ENCODE measurements around the gene TXN2. TPM values are rescaled to one million over a fixed set of nuclear protein-coding genes. Genes with fewer than 3 reads are reported as not detected.
A peak's percentile ranks its signal among the peaks of the same experiment; 100 is the strongest.
"Not testable (repeated sequence)": the region's sequence is repeated elsewhere in the genome, so short reads cannot be mapped to it uniquely, and the experiment has no call there.

Gene TXN2
- total RNA-seq, 1 donor from 2014 or later = 127 TPM

- intact Hi-C loops (cut with DNase I) = no loop called here
- ATAC-seq = peak; percentile 18
- DNase-seq (ENCODE audit: missing footprints) = no peak
These were observed 19.5 kb downstream of the TXN2 start for GRCh38 chr22:36461665-36462649.

GRCh38 chr22:36460202-36460601, 21.2 kb downstream of the TXN2 start:
- DNase-seq (ENCODE audit: missing footprints) = no peak
- intact Hi-C loops (cut with DNase I) = no loop called here
- ATAC-seq = no peak

- intact Hi-C loops (cut with DNase I) = loop anchor here (5.0 kb wide), 1 partner anchor 36 kb away; no protein-coding TSS in a partner anchor
- DNase-seq (ENCODE audit: missing footprints) = peak; percentile 84
- ATAC-seq = peak; percentile 49
These were observed 23.6 kb downstream of the TXN2 start for GRCh38 chr22:36457688-36458450.

GRCh38 chr22:36456464-36456845, 25.0 kb downstream of the TXN2 start:
- ATAC-seq (no peak), DNase-seq (ENCODE audit: missing footprints) (peak; percentile 2)
- intact Hi-C loops (cut with DNase I) = loop anchor here (5.0 kb wide), 1 partner anchor 34 kb away; no protein-coding TSS in a partner anchor

GRCh38 chr22:36455571-36456463, 25.6 kb downstream of the TXN2 start:
- intact Hi-C loops (cut with DNase I) = loop anchor here (5.0 kb wide), 1 partner anchor 34 kb away; no protein-coding TSS in a partner anchor
- no peak for ATAC-seq
- DNase-seq (ENCODE audit: missing footprints) = peak; percentile 51

- DNase-seq (ENCODE audit: missing footprints) (peak; percentile 98), ATAC-seq (peak; percentile 91)
- intact Hi-C loops (cut with DNase I) = loop anchor here (5.0 kb wide), 1 partner anchor 33 kb away; no protein-coding TSS in a partner anchor
These were observed 26.4 kb downstream of the TXN2 start for GRCh38 chr22:36454916-36455570.

- no peak for DNase-seq (ENCODE audit: missing footprints)
- ATAC-seq = no peak
- intact Hi-C loops (cut with DNase I) = no loop called here
These were observed 27.5 kb downstream of the TXN2 start for GRCh38 chr22:36453855-36454378.

- DNase-seq (ENCODE audit: missing footprints); intact Hi-C loops (cut with DNase I); ATAC-seq: not testable (repeated sequence)
These were observed 28.3 kb downstream of the TXN2 start for GRCh38 chr22:36452978-36453607.

- intact Hi-C loops (cut with DNase I) = no loop called here
- DNase-seq (ENCODE audit: missing footprints) (no peak), ATAC-seq (no peak)
These were observed 29.0 kb downstream of the TXN2 start for GRCh38 chr22:36452250-36452977.

- intact Hi-C loops (cut with DNase I) = loop anchor here (1.0 kb wide), 1 partner anchor 63 kb away; no protein-coding TSS in a partner anchor
- peak; percentile 47 for DNase-seq (ENCODE audit: missing footprints)
- not testable (repeated sequence) for ATAC-seq
These were observed 30.5 kb downstream of the TXN2 start for GRCh38 chr22:36450923-36451322.

GRCh38 chr22:36449596-36450175, 31.8 kb downstream of the TXN2 start:
- no peak for DNase-seq (ENCODE audit: missing footprints)
- ATAC-seq = no peak
- intact Hi-C loops (cut with DNase I) = no loop called here

- no peak for DNase-seq (ENCODE audit: missing footprints)
- intact Hi-C loops (cut with DNase I) = no loop called here
- no peak for ATAC-seq
These were observed 33.8 kb downstream of the TXN2 start for GRCh38 chr22:36447632-36448031.

- intact Hi-C loops (cut with DNase I) = no loop called here
- peak; percentile 69 for ATAC-seq
- DNase-seq (ENCODE audit: missing footprints) = no peak
These were observed 36.2 kb downstream of the TXN2 start for GRCh38 chr22:36445158-36445668.

- intact Hi-C loops (cut with DNase I) = no loop called here
- ATAC-seq = no peak
- DNase-seq (ENCODE audit: missing footprints) = no peak
These were observed 38.2 kb downstream of the TXN2 start for GRCh38 chr22:36443198-36443770.

- intact Hi-C loops (cut with DNase I) = no loop called here
- DNase-seq (ENCODE audit: missing footprints) (no peak), ATAC-seq (no peak)
These were observed 38.8 kb downstream of the TXN2 start for GRCh38 chr22:36442506-36443197.
